SU-DHL-6 (cell line): ENCODE results near the gene SLC7A8.

Source experiments
- EZH2phosphoT487 ChIP-seq: fragments of 200-600 bp; sonication (generic), shearing (Covaris generic); conservative IDR thresholded peaks from 2 replicates; pipeline ENCODE4 v1.6.1; 2018; ENCODE audit warnings: mild to moderate bottlenecking, antibody characterized with exemption, low read length, moderate library complexity, mixed read lengths
- TF ChIP-seq, protein P1 (sequence below): fragments of 200-600 bp; sonication (generic); IDR thresholded peaks from one replicate; pipeline ENCODE4 v1.5.1; 2017; ENCODE audit warnings: antibody characterized with exemption, mild to moderate bottlenecking, low read length, moderate library complexity; ENCODE audit not compliant: insufficient read depth, poor library complexity, severe bottlenecking

DNA sequence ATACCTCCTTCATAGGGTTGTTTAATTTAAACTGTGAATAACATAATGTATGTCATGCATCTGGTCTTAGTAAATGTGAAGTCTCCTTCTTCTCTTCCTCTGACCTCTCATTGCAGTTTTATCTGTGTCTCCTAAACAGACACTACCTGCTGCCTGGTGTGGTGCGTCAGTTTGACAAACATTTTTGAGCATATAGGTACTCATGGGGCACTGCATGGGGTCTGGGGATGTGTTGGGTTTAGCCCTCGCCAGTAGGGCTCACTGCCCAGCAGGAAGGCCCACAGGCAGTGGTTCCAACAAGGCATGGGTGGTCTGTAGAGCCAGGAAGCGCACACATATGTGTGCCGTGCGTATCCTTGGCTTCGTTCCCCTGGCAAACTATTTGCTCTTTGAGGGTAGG lies 61.4 kb downstream of the SLC7A8 start:
- TF ChIP-seq, protein P1, sequence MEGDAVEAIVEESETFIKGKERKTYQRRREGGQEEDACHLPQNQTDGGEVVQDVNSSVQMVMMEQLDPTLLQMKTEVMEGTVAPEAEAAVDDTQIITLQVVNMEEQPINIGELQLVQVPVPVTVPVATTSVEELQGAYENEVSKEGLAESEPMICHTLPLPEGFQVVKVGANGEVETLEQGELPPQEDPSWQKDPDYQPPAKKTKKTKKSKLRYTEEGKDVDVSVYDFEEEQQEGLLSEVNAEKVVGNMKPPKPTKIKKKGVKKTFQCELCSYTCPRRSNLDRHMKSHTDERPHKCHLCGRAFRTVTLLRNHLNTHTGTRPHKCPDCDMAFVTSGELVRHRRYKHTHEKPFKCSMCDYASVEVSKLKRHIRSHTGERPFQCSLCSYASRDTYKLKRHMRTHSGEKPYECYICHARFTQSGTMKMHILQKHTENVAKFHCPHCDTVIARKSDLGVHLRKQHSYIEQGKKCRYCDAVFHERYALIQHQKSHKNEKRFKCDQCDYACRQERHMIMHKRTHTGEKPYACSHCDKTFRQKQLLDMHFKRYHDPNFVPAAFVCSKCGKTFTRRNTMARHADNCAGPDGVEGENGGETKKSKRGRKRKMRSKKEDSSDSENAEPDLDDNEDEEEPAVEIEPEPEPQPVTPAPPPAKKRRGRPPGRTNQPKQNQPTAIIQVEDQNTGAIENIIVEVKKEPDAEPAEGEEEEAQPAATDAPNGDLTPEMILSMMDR, result no peak
- TF ChIP-seq EZH2phosphoT487, result no peak
